Measurements from ENCODE around the gene HIVEP3. TPM values are rescaled to one million over a fixed set of nuclear protein-coding genes. Genes with fewer than 3 reads are reported as not detected.

The HIVEP3 gene
- total and polyA plus RNA-seq, 2 of the 13 experiments (the other 11 are each of a cell fraction or from before 2014, with no cell fraction given) = 0.05 TPM; not detected in 1

GRCh38 chr1:41902664-41903063 is 16.1 kb downstream of the HIVEP3 start:
- no peak for FAIRE-seq
- Histone ChIP-seq H3K27ac (ENCODE audit: extremely low read length, insufficient read depth, low read length) (no peak overlapping the region), H4K20me1 (ENCODE audit: insufficient read depth, low read length) (no peaks in the 10 kb centered on the region), H3K79me2 (ENCODE audit: insufficient read depth, low read length) (no peaks in the 10 kb centered on the region), H3K4me3 (replicated peaks in 1 of 3; ENCODE audit: insufficient read depth in 1 of 3, low read depth in 2 of 3, low read length in 3 of 3) (no peak overlapping the region), H3K9me3 (ENCODE audit: low read length) (no peaks in the 10 kb centered on the region), H3K9ac (ENCODE audit: insufficient read depth, low read depth, low read length) (no peak overlapping the region), H3K4me2 (ENCODE audit: low read depth, low read length) (no peak overlapping the region), H3K27me3 (ENCODE audit: control insufficient read depth in 1 of 2, insufficient read depth in 2 of 2, low read length in 2 of 2) (no peaks in the 10 kb centered on the region), H2AFZ (ENCODE audit: low read length) (no peak overlapping the region), H3K4me1 (ENCODE audit: insufficient read depth, low read length) (no peaks in the 10 kb centered on the region), H3K36me3 (replicated peaks in 1 of 2; ENCODE audit: control insufficient read depth in 1 of 2, insufficient read depth in 2 of 2, low read length in 2 of 2) (no peaks in the 10 kb centered on the region)
- intact Hi-C loops (cut with micrococcal nuclease; ENCODE audit: unreplicated experiment) = no loop called here
- ChIA-PET POLR2A (no interaction called here), CTCF (ENCODE audit: low intra/inter-chr PET ratio, low total read pairs) (no interaction called here)
- no TSS peak for BruUV-seq (replicated peaks)
- 49% methylated on average over 9 of the region's 9 CpGs for WGBS (ENCODE audit: low lambda C conversion rate)
- in situ Hi-C loops (cut with HindIII; ENCODE audit: extremely low pct_ligation_motif_present, low pct_unique_long_range_greater_than_20kb) = no loop called here
- no peak for TF ChIP-seq ZNF747 (CRISPR knock-in tag; IDR thresholded peaks at IDR 0.05; ENCODE audit: borderline replicate concordance)
- no peak for TF ChIP-seq MXD4 (CRISPR knock-in tag; IDR thresholded peaks at IDR 0.05)
- no peak for ATAC-seq
- no peak for DNase-seq (ENCODE audit: low spot score)

- ChIA-PET POLR2A (no interaction called here), CTCF (ENCODE audit: low intra/inter-chr PET ratio, low total read pairs) (no interaction called here)
- no peak for DNase-seq (ENCODE audit: low spot score)
- Histone ChIP-seq H2AFZ (ENCODE audit: low read length) (no peak overlapping the region), H3K9me3 (ENCODE audit: low read length) (no peaks in the 10 kb centered on the region), H3K27me3 (ENCODE audit: control insufficient read depth in 1 of 2, insufficient read depth in 2 of 2, low read length in 2 of 2) (no peaks in the 10 kb centered on the region; a peak in 1 of 5 replicates), H3K79me2 (ENCODE audit: insufficient read depth, low read length) (no peaks in the 10 kb centered on the region), H3K4me1 (ENCODE audit: insufficient read depth, low read length) (no peaks in the 10 kb centered on the region), H3K4me3 (replicated peaks in 1 of 3; ENCODE audit: insufficient read depth in 1 of 3, low read depth in 2 of 3, low read length in 3 of 3) (no peak overlapping the region), H3K27ac (ENCODE audit: extremely low read length, insufficient read depth, low read length) (no peak overlapping the region), H3K4me2 (ENCODE audit: low read depth, low read length) (no peak overlapping the region), H3K9ac (ENCODE audit: insufficient read depth, low read depth, low read length) (no peak overlapping the region), H4K20me1 (ENCODE audit: insufficient read depth, low read length) (no peaks in the 10 kb centered on the region), H3K36me3 (replicated peaks in 1 of 2; ENCODE audit: control insufficient read depth in 1 of 2, insufficient read depth in 2 of 2, low read length in 2 of 2) (no peaks in the 10 kb centered on the region)
- no TSS peak for BruUV-seq (replicated peaks)
- no peak for ATAC-seq
- 0% methylated on average over 3 of the region's 3 CpGs for WGBS (ENCODE audit: low lambda C conversion rate)
- in situ Hi-C loops (cut with HindIII; ENCODE audit: extremely low pct_ligation_motif_present, low pct_unique_long_range_greater_than_20kb) (no loop called here), intact Hi-C loops (cut with micrococcal nuclease; ENCODE audit: unreplicated experiment) (no loop called here)
- FAIRE-seq = no peak
- TF ChIP-seq PCBP2 (optimal IDR thresholded peaks at IDR 0.05; ENCODE audit: low read depth, low read length, poor library complexity, severe bottlenecking) (no peak), ZNF17 (CRISPR knock-in tag; IDR thresholded peaks at IDR 0.05) (no peak), POLR2A (IDR thresholded peaks at IDR 0.05; ENCODE audit: insufficient read depth in 1 of 2, low read depth in 2 of 2, low read length in 2 of 2) (no peak), GPN1 (CRISPR knock-in tag; IDR thresholded peaks at IDR 0.05; ENCODE audit: borderline replicate concordance) (no peak), BORCS8-MEF2B (CRISPR knock-in tag; IDR thresholded peaks at IDR 0.05) (no peak), ZBTB33 (CRISPR knock-in tag; IDR thresholded peaks at IDR 0.05) (no peak)
Measured at GRCh38 chr1:41902159-41902577, 16.6 kb downstream of the HIVEP3 start.

Data from HepG2 (cell line).